CD14-positive monocyte (primary cell): ENCODE results near the gene ZNF326. TPM values are rescaled to one million over a fixed set of nuclear protein-coding genes. Genes with fewer than 3 reads are reported as not detected.

ENCODE experiments used
- DNase-seq, 3 donors: peaks; one replicate each; pipeline ENCODE4 v3.0.0-alpha.2; 2011 to 2022
- H2AFZ ChIP-seq: 2 replicates; pipeline ENCODE4 v1.6.0; 2012; ENCODE audit warnings: mild to moderate bottlenecking, low read depth, low read length, inconsistent platforms; ENCODE audit not compliant: insufficient read depth, poor library complexity, severe bottlenecking
- H3K27ac ChIP-seq, 2 donors: 1 replicate in 1 of 2; 2 replicates in 1 of 2; pipeline ENCODE4 v1.5.1; 2012 to 2013; ENCODE audit warnings: low read length in 2 of 2, control low read depth in 1 of 2, inconsistent platforms in 1 of 2, low read depth in 1 of 2, mild to moderate bottlenecking in 1 of 2
- H3K27me3 ChIP-seq, 2 donors: one replicate each; pipeline versions ENCODE4 v1.6.0 to v1.6.1; 2011 to 2013; ENCODE audit warnings: low read length in 2 of 2; ENCODE audit not compliant: control insufficient read depth in 2 of 2, insufficient read depth in 2 of 2
- H3K36me3 ChIP-seq, 2 donors: replicated peaks in 1 of 2; 1 replicate in 1 of 2; 2 replicates in 1 of 2; pipeline versions ENCODE4 v1.5.1 to v1.6.1; 2012 to 2013; ENCODE audit warnings: low read length in 2 of 2, control low read depth in 1 of 2, inconsistent platforms in 1 of 2, mild to moderate bottlenecking in 1 of 2; ENCODE audit not compliant: insufficient read depth in 2 of 2, control insufficient read depth in 1 of 2
- H3K4me1 ChIP-seq, 2 donors: 1 replicate in 1 of 2; 2 replicates in 1 of 2; pipeline versions ENCODE4 v1.5.1 to v1.6.1; 2012 to 2013; ENCODE audit warnings: low read length in 2 of 2, control low read depth in 1 of 2, inconsistent platforms in 1 of 2, mild to moderate bottlenecking in 1 of 2, moderate library complexity in 1 of 2; ENCODE audit not compliant: insufficient read depth in 2 of 2, control insufficient read depth in 1 of 2
- H3K4me2 ChIP-seq: replicated peaks from 2 replicates; pipeline ENCODE3; 2012; ENCODE audit warnings: low read length, moderate library complexity, mild to moderate bottlenecking; ENCODE audit not compliant: poor library complexity, severe bottlenecking; ENCODE audit errors: extremely low read depth
- H3K4me3 ChIP-seq, 3 experiments: fragments of 200-600 bp in 1 of 3; sonication (generic) in 1 of 3; replicated peaks in 1 of 3; 1 replicate in 2 of 3; 2 replicates in 1 of 3; pipeline ENCODE4 v1.5.1; 2011 to 2013; ENCODE audit warnings: low read length in 3 of 3, mild to moderate bottlenecking in 3 of 3, control low read depth in 2 of 3, low read depth in 2 of 3, inconsistent platforms in 1 of 3, moderate library complexity in 1 of 3
- H3K79me2 ChIP-seq: 2 replicates; pipeline ENCODE4 v1.6.0; 2012; ENCODE audit warnings: mild to moderate bottlenecking, control low read depth, inconsistent platforms, low read length, moderate library complexity; ENCODE audit not compliant: insufficient read depth
- H3K9ac ChIP-seq: 2 replicates; pipeline ENCODE4 v1.6.0; 2017; ENCODE audit warnings: low read length, mild to moderate bottlenecking; ENCODE audit not compliant: insufficient read depth, poor library complexity, severe bottlenecking
- H3K9me3 ChIP-seq, 2 donors: replicated peaks in 1 of 2; 1 replicate in 1 of 2; 2 replicates in 1 of 2; pipeline versions ENCODE4 v1.5.1 to v1.6.1; 2012 to 2013; ENCODE audit warnings: low read length in 2 of 2, control low read depth in 1 of 2; ENCODE audit not compliant: control insufficient read depth in 1 of 2, insufficient read depth in 1 of 2
- H4K20me1 ChIP-seq: 2 replicates; pipeline ENCODE4 v1.6.0; 2012; ENCODE audit warnings: mild to moderate bottlenecking, low read length, control low read depth, moderate library complexity; ENCODE audit not compliant: insufficient read depth
- H3K27ac Mint-ChIP-seq, 7 donors: one replicate each; pipeline ENCODE4 v1.8.0; 2020; ENCODE audit warnings: mild to moderate bottlenecking in 7 of 7, mixed read lengths in 7 of 7, moderate library complexity in 6 of 7, inconsistent platforms in 2 of 7
- H3K27me3 Mint-ChIP-seq, 3 donors: one replicate each; pipeline ENCODE4 v1.8.0; 2021 to 2022; ENCODE audit warnings: low read depth in 3 of 3, mild to moderate bottlenecking in 3 of 3, mixed read lengths in 3 of 3, moderate library complexity in 3 of 3, inconsistent platforms in 1 of 3
- H3K36me3 Mint-ChIP-seq, 2 donors: one replicate each; pipeline ENCODE4 v1.8.0; 2020; ENCODE audit warnings: mixed read lengths in 2 of 2, inconsistent platforms in 1 of 2, mild to moderate bottlenecking in 1 of 2
- H3K4me1 Mint-ChIP-seq: one replicate; pipeline ENCODE4 v1.8.0; 2020; ENCODE audit warnings: mild to moderate bottlenecking, mixed read lengths
- H3K4me3 Mint-ChIP-seq, 2 donors: one replicate each; pipeline ENCODE4 v1.8.0; 2020; ENCODE audit warnings: mild to moderate bottlenecking in 2 of 2, mixed read lengths in 2 of 2, moderate library complexity in 1 of 2
- H3K9me3 Mint-ChIP-seq, 7 donors: one replicate each; pipeline ENCODE4 v1.8.0; 2020 to 2022; ENCODE audit warnings: mixed read lengths in 7 of 7, mild to moderate bottlenecking in 6 of 7, moderate library complexity in 6 of 7, inconsistent platforms in 2 of 7
- CTCF ChIP-seq: fragments of 200-600 bp; IDR thresholded peaks from one replicate; pipeline ENCODE4 v1.8.0; 2022; ENCODE audit warnings: antibody characterized with exemption, mild to moderate bottlenecking
- WGBS: methylation state at CpG from one replicate; pipeline ENCODE4 v1.1.5; 2013; ENCODE audit warnings: missing lambda C conversion rate; ENCODE audit not compliant: insufficient coverage; 5-methylcytosine and 5-hydroxymethylcytosine counted together
- intact Hi-C, 2 donors: fragments of 100-400 bp; cut with micrococcal nuclease; formaldehyde crosslinking; loops; one replicate each; pipeline versions ENCODE4 v1.15.0 to v1.15.1; 2023
- polyA plus RNA-seq, 3 donors: library from polyadenylated mRNA; depleted of rRNA in 1 of 3; unstranded in 2 of 3; stranded (reverse) in 1 of 3; fragments of 300-500 nt in 2 of 3; fragments of >200 nt in 1 of 3; fragmentation: Illumina TruSeq in 2 of 3; gene quantifications; 1 replicate in 2 of 3; 2 replicates in 1 of 3; pipeline ENCODE4 v1.2.3, GENCODE V29; 2012 to 2021

The ZNF326 gene
- polyA plus RNA-seq, 3 donors, result 3.8 to 5.0 (median 4.5) TPM

GRCh38 chr1:89974256-89974655, 20.7 kb upstream of the ZNF326 start:
- no peak for TF ChIP-seq CTCF
- intact Hi-C loops, result no loop called here
- no peak overlapping the region for H3K9ac ChIP-seq
- H3K27me3 Mint-ChIP-seq, result peaks cover 0 to 4% (median 2%) of the 10 kb centered on the region in 3 donors
- no peaks in the 10 kb centered on the region for H4K20me1 ChIP-seq
- no peaks in the 10 kb centered on the region for H3K9me3 Mint-ChIP-seq
- no peak overlapping the region for H3K4me2 ChIP-seq
- H2AFZ ChIP-seq, result no peak overlapping the region
- no peak overlapping the region for H3K27ac Mint-ChIP-seq
- no peaks in the 10 kb centered on the region for H3K27me3 ChIP-seq
- 100% methylated on average over 1 of the region's 4 CpGs for WGBS
- H3K27ac ChIP-seq, result no peak overlapping the region
- H3K4me3 ChIP-seq, result no peak overlapping the region
- no peaks in the 10 kb centered on the region for H3K79me2 ChIP-seq
- peaks cover 25 to 26% of the 10 kb centered on the region in 2 donors for H3K4me1 ChIP-seq
- H3K4me1 Mint-ChIP-seq, result peaks cover 29% of the 10 kb centered on the region
- H3K36me3 Mint-ChIP-seq, result no peaks in the 10 kb centered on the region
- no peak overlapping the region for H3K4me3 Mint-ChIP-seq
- H3K9me3 ChIP-seq, result no peaks in the 10 kb centered on the region
- no peaks in the 10 kb centered on the region for H3K36me3 ChIP-seq
- DNase-seq, result no peak

GRCh38 chr1:89974696-89975470, 20.0 kb upstream of the ZNF326 start:
- no peaks in the 10 kb centered on the region for H3K36me3 Mint-ChIP-seq
- Histone ChIP-seq H3K4me3 (peak overlapping the region in 1 of 3 experiments; percentile 63), H3K36me3 (no peaks in the 10 kb centered on the region), H3K9ac (no peak overlapping the region), H2AFZ (no peak overlapping the region), H3K27me3 (no peaks in the 10 kb centered on the region), H3K4me2 (peak overlapping the region; percentile 74), H3K27ac (peak overlapping the region; percentile 32 to 63), H3K4me1 (peaks cover 25 to 26% of the 10 kb centered on the region in 2 donors), H3K9me3 (no peaks in the 10 kb centered on the region), H3K79me2 (no peaks in the 10 kb centered on the region), H4K20me1 (no peaks in the 10 kb centered on the region)
- peak overlapping the region; percentile 64 to 88 (median 78) for H3K27ac Mint-ChIP-seq
- no peaks in the 10 kb centered on the region for H3K9me3 Mint-ChIP-seq
- peak overlapping the region in 1 of 2 donors; percentile 88 for H3K4me3 Mint-ChIP-seq
- WGBS, result 60% methylated on average over 1 of the region's 4 CpGs
- DNase-seq, result peak in 2 of 3 donors; percentile 7 to 29
- TF ChIP-seq CTCF, result no peak
- H3K27me3 Mint-ChIP-seq, result peaks cover 0 to 4% (median 2%) of the 10 kb centered on the region in 3 donors
- peaks cover 29% of the 10 kb centered on the region for H3K4me1 Mint-ChIP-seq
- intact Hi-C loops, result loop anchor here in 1 of 2 donors (5.0 kb wide), 1 partner anchor 33 kb away; no protein-coding TSS in a partner anchor
